ENCODE results near the gene SMIM24. TPM values are rescaled to one million over a fixed set of nuclear protein-coding genes. Genes with fewer than 3 reads are reported as not detected.

The SMIM24 gene
- total and polyA plus RNA-seq, 9 of the 15 experiments (the other 6 are each of a cell fraction or from before 2014, with no cell fraction given), result 0.45 to 12.3 (median 1.4) TPM; not detected in 1

- TF ChIP-seq UBTF (IDR thresholded peaks at IDR 0.05; ENCODE audit: borderline replicate concordance in 1 of 2, low read depth in 2 of 2, low read length in 2 of 2) (no peak), NR3C1 (CRISPR knock-in tag; IDR thresholded peaks at IDR 0.05) (no peak), TFAM (CRISPR knock-in tag; conservative IDR thresholded peaks at IDR 0.05) (no peak), ZNF311 (CRISPR knock-in tag; IDR thresholded peaks at IDR 0.05) (no peak), PML (IDR thresholded peaks at IDR 0.05; ENCODE audit: low read length) (no peak), NFATC3 (IDR thresholded peaks at IDR 0.05) (no peak), MCM2 (IDR thresholded peaks at IDR 0.05; ENCODE audit: low read depth) (no peak), NCOA4 (IDR thresholded peaks at IDR 0.05; ENCODE audit: partially characterized antibody) (no peak), ZNF347 (CRISPR knock-in tag; IDR thresholded peaks at IDR 0.05; ENCODE audit: low read depth) (no peak), ZNF584 (CRISPR knock-in tag; IDR thresholded peaks at IDR 0.05; ENCODE audit: low read depth) (no peak), TCF3 (CRISPR knock-in tag; IDR thresholded peaks at IDR 0.05) (no peak), KDM1A (IDR thresholded peaks at IDR 0.05) (0 out of 4 replicates have a peak, but pooled peaks have one; percentile 12 to 41), ZMIZ1 (IDR thresholded peaks at IDR 0.05; ENCODE audit: low read depth in 2 of 2, low read length in 2 of 2) (no peak), ZC3H11A (IDR thresholded peaks at IDR 0.05; ENCODE audit: low read depth, low read length) (no peak), CBFA2T3 (IDR thresholded peaks at IDR 0.05) (no peak), ETS2 (tag; IDR thresholded peaks at IDR 0.05; ENCODE audit: borderline replicate concordance, poor library complexity, severe bottlenecking) (no peak), ZNF224 (CRISPR knock-in tag; IDR thresholded peaks at IDR 0.05) (no peak), SP1 (CRISPR knock-in tag; IDR thresholded peaks at IDR 0.05) (no peak), PHF20 (IDR thresholded peaks at IDR 0.05; ENCODE audit: partially characterized antibody) (no peak), ZBTB7A (IDR thresholded peaks at IDR 0.05; ENCODE audit: borderline replicate concordance, control insufficient read depth, low read depth, low read length) (0 out of 2 replicates have a peak, but pooled peaks have one; percentile 9)
- TF ChIP-seq, protein P1, sequence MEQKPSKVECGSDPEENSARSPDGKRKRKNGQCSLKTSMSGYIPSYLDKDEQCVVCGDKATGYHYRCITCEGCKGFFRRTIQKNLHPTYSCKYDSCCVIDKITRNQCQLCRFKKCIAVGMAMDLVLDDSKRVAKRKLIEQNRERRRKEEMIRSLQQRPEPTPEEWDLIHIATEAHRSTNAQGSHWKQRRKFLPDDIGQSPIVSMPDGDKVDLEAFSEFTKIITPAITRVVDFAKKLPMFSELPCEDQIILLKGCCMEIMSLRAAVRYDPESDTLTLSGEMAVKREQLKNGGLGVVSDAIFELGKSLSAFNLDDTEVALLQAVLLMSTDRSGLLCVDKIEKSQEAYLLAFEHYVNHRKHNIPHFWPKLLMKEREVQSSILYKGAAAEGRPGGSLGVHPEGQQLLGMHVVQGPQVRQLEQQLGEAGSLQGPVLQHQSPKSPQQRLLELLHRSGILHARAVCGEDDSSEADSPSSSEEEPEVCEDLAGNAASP (IDR thresholded peaks at IDR 0.05), result no peak
These were observed 21.9 kb downstream of the SMIM24 start (continued) for GRCh38 chr19:3458229-3459088.
